HG03558 (cell line): ENCODE data around the gene STK4.

Experiments used
- ATAC-seq: cut with Tn5 transposase; IDR thresholded peaks from one replicate; pipeline ENCODE4 v1.9.1; 2021; ENCODE audit warnings: moderate number of reproducible peaks; ENCODE audit not compliant: unreplicated experiment; ENCODE audit errors: extremely low read depth

Gene STK4

GRCh38 chr20:44950368-44950767 lies 15.9 kb upstream of the STK4 start:
- no peak for ATAC-seq

DNA sequence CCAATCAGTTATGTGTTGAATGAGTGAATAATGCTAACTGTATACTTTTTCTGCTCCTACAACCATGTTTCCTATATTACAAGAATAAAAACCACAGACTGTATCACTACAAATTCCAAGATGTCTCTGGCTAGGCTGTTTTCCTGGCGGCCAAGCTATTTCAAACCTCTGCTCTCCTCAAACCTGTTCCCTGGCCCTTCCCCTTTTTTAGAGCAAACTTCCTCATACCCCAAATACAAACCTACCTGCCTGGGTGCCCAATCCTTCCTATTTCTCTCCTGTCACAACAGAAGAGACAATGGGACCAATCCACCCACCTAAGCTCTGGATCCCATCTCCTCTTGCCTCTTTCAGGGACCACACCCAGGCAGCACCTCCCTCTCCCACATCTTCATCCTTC lies 13.6 kb upstream of the STK4 start:
- no peak for ATAC-seq

DNA sequence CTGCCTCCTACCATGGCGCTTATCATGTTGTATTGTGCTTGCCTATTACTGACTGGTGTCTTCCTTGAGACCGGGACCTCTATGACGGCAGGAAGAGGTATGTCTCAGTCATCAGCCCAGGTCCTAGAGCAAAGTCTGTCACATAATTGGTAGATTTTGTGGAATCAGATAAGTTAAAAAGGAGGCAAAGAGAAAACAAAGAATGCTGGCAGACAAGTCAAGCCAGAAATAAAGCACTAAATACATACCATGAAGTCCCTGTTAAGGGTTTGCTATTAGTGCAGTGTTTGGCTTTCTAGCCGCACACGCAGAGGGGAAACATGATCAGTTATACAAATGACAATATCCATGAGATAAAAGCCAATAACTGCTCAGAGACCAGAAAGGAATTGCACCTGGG lies 12.1 kb upstream of the STK4 start:
- ATAC-seq = no peak

DNA sequence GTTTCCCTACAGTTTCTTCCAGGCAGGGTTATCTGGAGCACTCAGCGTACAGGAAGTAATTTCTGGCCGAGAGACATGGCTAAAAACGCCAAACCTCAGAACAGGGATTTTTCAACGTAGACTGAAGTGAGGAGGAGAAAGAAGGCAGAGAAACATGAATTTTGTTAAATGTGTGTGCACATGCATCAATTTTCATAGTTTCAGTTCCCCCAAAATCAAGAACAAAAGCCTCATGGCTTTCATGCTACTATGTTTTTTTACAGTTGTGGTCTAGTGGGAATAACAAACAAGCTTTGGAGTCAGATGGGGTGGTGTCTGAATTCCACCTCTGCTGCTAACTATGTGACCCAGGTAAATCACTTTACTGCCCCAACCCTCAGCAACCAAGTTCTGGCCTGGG lies 11.0 kb upstream of the STK4 start:
- ATAC-seq = no peak

DNA sequence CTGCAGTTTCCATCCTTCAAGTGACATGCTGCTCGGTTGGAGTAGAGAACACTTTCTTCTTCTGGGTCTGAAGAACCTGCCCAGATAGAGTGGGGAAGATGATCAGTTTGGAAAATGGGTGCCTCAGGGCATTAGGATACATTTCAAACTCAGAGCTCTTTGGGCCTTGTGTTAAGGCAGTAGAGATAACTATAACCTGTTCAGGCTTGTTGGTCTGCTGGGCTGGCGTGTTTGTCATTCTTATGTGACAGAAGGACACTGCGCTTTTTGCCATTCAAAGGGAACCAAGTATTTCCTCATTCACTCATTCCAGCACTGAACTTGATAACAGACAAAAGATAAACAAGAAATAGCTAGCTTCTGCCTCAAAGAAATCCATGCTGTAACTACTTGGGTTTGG lies 9.9 kb upstream of the STK4 start:
- no peak for ATAC-seq

- no peak for ATAC-seq
Observed at GRCh38 chr20:44958276-44958675, 8.0 kb upstream of the STK4 start.

DNA sequence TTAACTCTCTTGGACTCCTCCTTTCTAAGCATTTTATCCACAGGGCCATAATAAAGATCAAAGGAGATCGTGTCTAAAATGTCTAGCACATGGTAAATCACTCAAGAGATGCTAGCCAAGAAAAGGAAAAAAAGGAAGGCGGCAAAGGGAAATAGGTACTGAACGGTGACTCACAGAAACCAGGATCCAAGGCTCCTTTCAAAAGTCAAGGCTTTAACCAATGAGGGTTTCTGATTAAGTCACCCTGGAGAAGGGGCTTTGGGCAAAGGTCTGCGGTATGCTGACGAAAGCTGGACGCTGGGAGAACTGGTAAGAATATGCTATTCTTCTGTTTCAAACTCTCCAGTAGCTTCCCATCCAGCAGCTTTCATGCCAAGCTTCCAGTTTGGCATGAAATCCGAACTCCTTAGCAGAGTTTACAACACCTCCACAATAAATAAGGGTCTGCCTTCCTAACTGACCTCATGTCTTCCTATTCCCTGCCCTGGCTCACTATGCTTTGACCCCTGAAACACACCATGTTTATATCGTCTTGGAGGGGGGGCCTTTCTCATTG lies 7.2 kb upstream of the STK4 start:
- no peak for ATAC-seq

- no peak for ATAC-seq
Observed at GRCh38 chr20:44959638-44960102, 6.6 kb upstream of the STK4 start.

DNA sequence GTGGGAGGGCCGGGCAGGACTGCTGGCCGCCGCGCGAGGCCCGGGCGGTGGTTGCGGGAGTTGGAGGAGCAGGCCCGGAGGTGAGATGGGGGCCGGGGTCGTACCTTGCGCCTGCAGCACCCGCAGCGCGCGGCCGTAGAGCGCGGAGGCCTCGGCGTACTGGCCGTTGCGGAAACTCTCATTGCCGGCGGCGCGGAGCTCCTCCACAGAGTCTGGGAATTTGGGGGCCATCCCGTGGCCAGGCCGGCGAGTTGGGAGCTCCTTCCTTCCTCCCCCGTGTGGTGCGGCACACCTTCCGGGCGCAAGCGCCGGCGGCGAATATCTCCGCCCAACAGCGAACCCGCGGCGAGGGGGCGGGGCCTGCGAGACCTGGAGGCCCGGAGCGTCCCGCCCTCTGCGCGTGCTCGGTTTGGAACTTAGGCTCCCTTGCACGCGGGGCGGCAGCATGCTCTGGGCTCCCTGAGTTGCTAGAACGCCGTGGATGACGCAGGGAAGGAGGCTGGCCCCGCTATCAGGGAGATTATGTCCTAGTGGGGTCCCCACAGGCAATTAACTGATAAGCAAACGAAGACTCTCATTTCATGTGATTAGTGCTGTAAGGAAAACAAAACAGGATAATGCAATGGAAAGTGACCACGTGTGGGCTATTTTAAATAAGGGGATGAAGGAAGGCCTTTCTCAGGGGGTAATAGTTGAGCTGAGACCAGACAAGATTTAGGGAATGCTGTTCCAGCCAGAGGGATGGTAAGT lies 6.0 kb upstream of the STK4 start, which contains the start of gene TOMM34:
TSS of gene TOMM34 (minus strand) at position 295 of the 750 bp plus-strand sequence. CDS start at position 231, 64 bp downstream.
- ATAC-seq = peak; percentile 61

- ATAC-seq = no peak
Observed at GRCh38 chr20:44961011-44961869, 5.1 kb upstream of the STK4 start.

GRCh38 chr20:44961870-44962267 lies 4.4 kb upstream of the STK4 start:
- no peak for ATAC-seq

GRCh38 chr20:44962483-44962882 lies 3.8 kb upstream of the STK4 start:
- no peak for ATAC-seq

DNA sequence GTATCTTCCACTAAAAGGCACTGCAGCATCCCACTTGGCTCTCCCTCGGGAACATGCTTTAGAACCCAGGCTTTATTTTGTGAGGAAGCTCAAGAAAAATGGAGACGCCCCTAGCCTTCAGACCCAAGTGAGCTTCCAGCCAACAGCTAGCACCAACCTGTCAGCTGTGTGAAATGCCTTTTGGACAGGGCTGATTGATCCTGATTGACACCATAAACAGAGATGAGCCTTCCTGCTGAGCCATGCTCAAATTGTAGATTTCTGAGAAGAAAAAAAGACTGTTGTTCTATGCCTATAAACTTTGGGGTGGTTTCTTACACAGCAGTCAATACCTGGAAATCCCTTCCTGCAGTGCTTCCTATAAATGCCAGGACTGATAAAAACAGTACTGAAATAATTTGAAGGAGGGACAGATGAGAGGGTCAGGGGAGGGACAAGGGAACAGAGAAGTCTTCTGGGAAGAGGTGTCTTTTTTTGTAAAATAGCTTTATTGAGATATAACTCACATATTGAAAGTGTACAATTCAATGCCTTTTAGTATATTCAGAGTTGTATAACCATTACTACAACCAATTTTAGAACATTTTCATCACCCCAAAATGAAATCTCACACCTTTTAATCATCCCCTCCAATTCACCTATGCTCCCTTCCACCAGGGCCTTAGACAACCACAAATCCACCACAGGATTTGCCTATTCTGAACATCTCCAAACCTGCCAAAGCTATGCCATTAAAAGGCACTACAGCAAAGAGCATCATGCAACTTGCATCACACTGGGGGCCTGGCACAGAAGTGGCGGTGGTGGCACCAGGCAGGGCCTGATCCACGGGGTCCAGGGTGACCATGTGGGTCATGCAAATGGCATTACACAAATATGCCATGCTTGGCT lies 2.7 kb upstream of the STK4 start:
- ATAC-seq = no peak

- ATAC-seq = no peak
Observed at GRCh38 chr20:44965651-44966029, 672 bp upstream of the STK4 start.

DNA sequence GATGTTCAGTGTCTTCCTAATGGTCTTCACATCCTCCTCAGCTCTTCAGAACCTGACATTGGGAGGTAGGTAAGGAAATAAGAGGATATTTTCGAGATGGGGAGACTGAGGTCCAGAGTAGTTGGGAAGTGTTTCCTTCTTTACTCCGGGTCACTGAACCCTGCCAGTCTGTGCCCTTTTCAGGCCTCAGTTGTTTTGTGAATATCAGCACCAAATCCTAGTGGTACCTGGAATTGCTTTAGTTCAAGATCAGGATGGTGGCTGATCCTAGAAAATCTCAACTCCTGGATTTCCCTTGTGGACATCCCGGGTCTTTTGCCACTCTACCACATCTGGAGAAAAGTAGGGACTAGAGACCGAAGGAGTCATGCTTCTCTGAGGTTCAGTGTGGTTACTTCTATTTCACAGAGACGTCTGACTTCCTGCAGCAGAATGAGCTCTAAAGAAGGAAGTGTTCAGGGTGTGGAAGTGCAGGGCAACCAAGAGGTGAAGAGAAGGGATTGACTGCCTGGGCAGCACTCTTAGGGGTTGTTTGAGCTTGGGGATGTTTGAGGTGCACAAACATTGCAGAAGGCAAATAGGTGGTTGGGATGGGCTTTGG lies 995 bp downstream of the STK4 start:
- ATAC-seq = no peak

DNA sequence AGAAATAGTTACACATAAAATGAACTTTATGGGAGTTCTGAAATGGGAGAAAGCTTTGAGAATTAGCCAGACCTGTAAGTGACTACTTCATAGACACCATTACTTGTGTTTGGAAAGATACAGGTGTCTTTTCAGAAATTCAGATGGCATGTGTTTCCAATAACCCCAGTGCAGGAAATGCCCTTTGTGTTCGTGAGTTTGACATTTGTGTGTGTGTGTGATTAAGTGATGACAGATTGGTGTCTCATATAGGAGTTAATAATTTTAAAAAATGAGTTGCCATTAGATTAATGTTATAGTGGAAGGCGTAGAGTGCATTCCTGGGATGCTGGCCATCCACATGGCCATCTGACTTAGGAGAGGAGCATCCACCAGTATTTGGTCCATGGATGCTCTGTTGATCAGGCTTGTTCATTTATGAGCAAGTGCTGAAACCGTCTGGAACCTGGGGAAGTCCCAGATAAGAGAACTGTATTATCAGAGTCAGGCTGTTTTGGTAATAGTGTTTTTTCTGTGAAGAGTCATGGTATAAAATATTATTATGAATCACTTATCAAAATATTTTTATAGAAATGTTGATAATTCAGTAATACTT lies 3.1 kb downstream of the STK4 start:
- ATAC-seq = no peak

DNA sequence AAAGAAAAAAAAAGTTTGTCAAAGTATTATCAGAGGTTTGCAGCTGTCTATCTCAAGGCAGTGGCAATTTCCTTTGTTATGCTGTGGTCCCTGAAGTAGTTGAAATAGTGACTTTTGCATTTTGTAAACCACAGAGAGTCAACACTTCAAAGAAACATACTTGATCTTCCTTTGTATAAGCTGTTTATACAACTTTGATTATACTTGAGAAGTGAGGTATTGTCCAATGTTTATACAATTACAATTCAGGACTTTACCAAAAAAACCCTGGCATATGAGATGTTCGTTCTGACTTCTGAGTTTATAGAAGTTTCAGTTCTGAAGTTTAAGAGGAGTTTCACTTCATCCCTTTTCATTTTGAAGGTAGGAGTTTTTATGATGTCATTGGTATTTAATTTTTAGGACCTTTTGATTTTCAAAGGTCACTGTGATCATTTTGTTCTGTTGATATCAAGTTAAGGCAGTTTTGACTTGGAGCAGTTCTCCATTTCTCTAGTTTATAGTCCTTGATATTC lies 4.0 kb downstream of the STK4 start:
- no peak for ATAC-seq

DNA sequence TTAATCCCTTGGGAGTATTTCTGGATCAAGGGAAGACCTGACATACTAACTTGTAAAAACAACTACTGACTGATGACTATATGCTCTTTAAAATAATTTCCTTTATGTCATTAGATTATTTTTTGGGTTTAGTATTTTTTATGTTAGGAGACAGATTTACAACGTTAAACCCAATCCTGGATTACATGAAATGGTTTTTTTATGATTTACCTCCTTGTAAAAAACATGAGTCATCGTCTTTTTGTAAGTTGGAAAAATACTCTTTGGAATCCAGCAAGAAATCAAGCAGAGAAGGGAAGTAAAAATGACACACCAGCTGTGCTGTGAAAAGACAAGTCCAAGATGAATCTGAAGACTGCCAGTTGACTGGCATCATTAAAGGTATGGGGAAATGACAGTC lies 6.7 kb downstream of the STK4 start:
- ATAC-seq = no peak

DNA sequence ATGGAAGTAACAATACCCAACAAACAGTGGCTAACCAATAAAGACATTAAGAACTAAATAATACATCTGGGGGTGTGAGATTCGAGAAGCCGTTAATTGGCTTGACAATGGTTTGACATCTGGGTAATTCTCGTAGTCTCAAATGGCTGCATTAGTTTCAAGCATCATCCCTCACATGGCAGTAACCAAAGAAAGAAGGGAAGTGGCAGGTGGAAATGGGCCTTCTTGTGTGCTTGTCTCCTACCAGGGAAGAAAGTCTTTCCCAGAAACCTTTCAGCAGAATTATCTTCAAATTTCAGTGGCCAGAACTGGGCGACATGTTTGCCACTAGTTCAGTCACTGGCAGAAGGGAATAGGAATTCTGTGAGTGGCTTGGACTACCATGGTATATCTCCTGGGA lies 10.4 kb downstream of the STK4 start:
- ATAC-seq = no peak
